Progenitor cell of endocrine pancreas (in vitro differentiated cells): ENCODE data around the gene GRID2IP. TPM values are rescaled to one million over a fixed set of nuclear protein-coding genes. Genes with fewer than 3 reads are reported as not detected.

ENCODE experiments used
- DNase-seq: peaks from one replicate; pipeline ENCODE4 v3.0.0; 2021; ENCODE audit warnings: low spot score; ENCODE audit not compliant: unreplicated experiment
- H3K27ac Mint-ChIP-seq: 2 replicates; pipeline ENCODE4 v1.8.0; 2021; ENCODE audit warnings: mild to moderate bottlenecking, moderate library complexity, mixed read lengths
- H3K27me3 Mint-ChIP-seq: 2 replicates; pipeline ENCODE4 v1.8.0; 2021; ENCODE audit warnings: mixed read lengths
- H3K36me3 Mint-ChIP-seq: 2 replicates; pipeline ENCODE4 v1.8.0; 2022; ENCODE audit warnings: mixed read lengths; ENCODE audit not compliant: insufficient read depth
- H3K4me1 Mint-ChIP-seq: 2 replicates; pipeline ENCODE4 v1.8.0; 2021; ENCODE audit warnings: low read depth, mixed read lengths
- H3K4me3 Mint-ChIP-seq: 2 replicates; pipeline ENCODE4 v1.8.0; 2021; ENCODE audit warnings: low read depth, mild to moderate bottlenecking, moderate library complexity, mixed read lengths
- H3K9me3 Mint-ChIP-seq: 2 replicates; pipeline ENCODE4 v1.8.0; 2021; ENCODE audit warnings: low read depth, mixed read lengths
- CTCF ChIP-seq: fragments of 200-600 bp; sonication (generic); IDR thresholded peaks from one replicate; pipeline ENCODE4 v1.5.0; 2021; ENCODE audit warnings: antibody characterized with exemption, mild to moderate bottlenecking; ENCODE audit not compliant: unreplicated experiment
- long read RNA-seq: library from polyadenylated mRNA; unstranded; transcript quantifications from one replicate; pipeline ENCODE4 v2.0.0, GENCODE V29; 2020
- total RNA-seq: library from RNA; stranded (reverse); gene quantifications from 2 replicates; pipeline ENCODE4 v1.2.1, GENCODE V29; 2021

The GRID2IP gene
- total RNA-seq = 2.0 and 2.5 TPM in 2 replicates
- long read RNA-seq, partial matches to known transcripts = 0 of 3 reads
- long read RNA-seq, other reads (novel, unspliced or antisense) = 3 of 3 reads

- Mint-ChIP-seq H3K27ac (no peak within 1 kb of the TSS), H3K36me3 (no peaks in the 10 kb centered on the region)
These were observed at the start of gene GRID2IP for GRCh38 chr7:6551016-6551511. TSS of gene GRID2IP (minus strand) at chr7:6551461. CDS start at chr7:6551436, 25 bp downstream.

GRCh38 chr7:6600093-6600492 lies 48.8 kb upstream of the GRID2IP start:
- no peak for DNase-seq
- no peak overlapping the region for H3K4me3 Mint-ChIP-seq
- no peaks in the 10 kb centered on the region for H3K4me1 Mint-ChIP-seq
- no peaks in the 10 kb centered on the region for H3K27me3 Mint-ChIP-seq
- H3K36me3 Mint-ChIP-seq = peaks cover 24% of the 10 kb centered on the region
- H3K27ac Mint-ChIP-seq = no peak overlapping the region
- H3K9me3 Mint-ChIP-seq = no peaks in the 10 kb centered on the region
- TF ChIP-seq CTCF = no peak

More at GRCh38 chr7:6551016-6551511, at the start of gene GRID2IP:
- no peaks in the 10 kb centered on the region for H3K9me3 Mint-ChIP-seq
- no peaks in the 10 kb centered on the region for H3K4me1 Mint-ChIP-seq
- TF ChIP-seq CTCF = no peak
- no peak for DNase-seq
- H3K27me3 Mint-ChIP-seq = no peaks in the 10 kb centered on the region
- H3K4me3 Mint-ChIP-seq = no peak within 1 kb of the TSS

- no peak for TF ChIP-seq CTCF
- H3K27me3 Mint-ChIP-seq = no peaks in the 10 kb centered on the region
- DNase-seq = no peak
- H3K27ac Mint-ChIP-seq = peak overlapping the region; percentile 91
- peaks cover 5% of the 10 kb centered on the region for H3K4me1 Mint-ChIP-seq
- peaks cover 31% of the 10 kb centered on the region for H3K36me3 Mint-ChIP-seq
- peak overlapping the region; percentile 88 for H3K4me3 Mint-ChIP-seq
- no peaks in the 10 kb centered on the region for H3K9me3 Mint-ChIP-seq
These were observed 39.4 kb upstream of the GRID2IP start for GRCh38 chr7:6590645-6591110.

- H3K27ac Mint-ChIP-seq = peak within 1 kb of the TSS; percentile 91
- H3K4me3 Mint-ChIP-seq = peak within 1 kb of the TSS; percentile 88
- no peaks in the 10 kb centered on the region for H3K9me3 Mint-ChIP-seq
- DNase-seq = peak; percentile 79
- peaks cover 5% of the 10 kb centered on the region for H3K4me1 Mint-ChIP-seq
- TF ChIP-seq CTCF = peak; percentile 84
- peaks cover 33% of the 10 kb centered on the region for H3K36me3 Mint-ChIP-seq
- no peaks in the 10 kb centered on the region for H3K27me3 Mint-ChIP-seq
These were observed 38.8 kb upstream of the GRID2IP start, which contains the start of gene INTS15 for GRCh38 chr7:6589829-6590644. TSS of gene INTS15 (plus strand) at chr7:6590021. CDS start at chr7:6590284, 263 bp downstream.

GRCh38 chr7:6589151-6589828 lies 38.0 kb upstream of the GRID2IP start:
- H3K9me3 Mint-ChIP-seq = no peaks in the 10 kb centered on the region
- H3K27me3 Mint-ChIP-seq = no peaks in the 10 kb centered on the region
- peaks cover 36% of the 10 kb centered on the region for H3K36me3 Mint-ChIP-seq
- no peak for DNase-seq
- peak overlapping the region; percentile 79 for H3K27ac Mint-ChIP-seq
- peaks cover 5% of the 10 kb centered on the region for H3K4me1 Mint-ChIP-seq
- TF ChIP-seq CTCF = no peak
- H3K4me3 Mint-ChIP-seq = peak overlapping the region; percentile 69
